Measurements from ENCODE around the gene MRPL16.

GRCh38 chr11:59801981-59802638 is 8.5 kb downstream of the MRPL16 start:
- TF ChIP-seq CTCF (IDR thresholded peaks at IDR 0.05) (no peak), POLR2A (IDR thresholded peaks at IDR 0.05) (no peak), EP300 (IDR thresholded peaks at IDR 0.05) (no peak)
